H9 (cell line): ENCODE data around the gene LMX1B. TPM values are rescaled to one million over a fixed set of nuclear protein-coding genes. Genes with fewer than 3 reads are reported as not detected.

ENCODE experiments used
- DNase-seq: peaks from one replicate; pipeline ENCODE4 v3.0.0-alpha.2; 2017
- H2AFZ ChIP-seq: one replicate; pipeline ENCODE4 v1.6.1; 2013; ENCODE audit warnings: mild to moderate bottlenecking, low read length, control low read depth, moderate library complexity
- H2AK5ac ChIP-seq: 2 replicates; pipeline ENCODE4 v1.6.1; 2013; ENCODE audit warnings: low read length, control low read depth, mixed read lengths; ENCODE audit not compliant: insufficient read length
- H2BK120ac ChIP-seq: one replicate; pipeline ENCODE4 v1.6.1; 2013; ENCODE audit warnings: low read depth, mild to moderate bottlenecking, low read length, control low read depth, inconsistent platforms; ENCODE audit not compliant: poor library complexity, severe bottlenecking
- H2BK12ac ChIP-seq: 2 replicates; pipeline ENCODE4 v1.6.1; 2013; ENCODE audit warnings: low read length, control low read depth, mixed read lengths, low read depth; ENCODE audit not compliant: insufficient read length
- H2BK15ac ChIP-seq: 2 replicates; pipeline ENCODE4 v1.6.1; 2013; ENCODE audit warnings: low read depth, low read length, control low read depth
- H2BK20ac ChIP-seq: one replicate; pipeline ENCODE4 v1.6.1; 2013; ENCODE audit warnings: low read depth, mild to moderate bottlenecking, low read length, control low read depth, inconsistent platforms; ENCODE audit not compliant: poor library complexity, severe bottlenecking
- H2BK5ac ChIP-seq: 2 replicates; pipeline ENCODE4 v1.6.1; 2013; ENCODE audit warnings: low read length, control low read depth, mixed read lengths; ENCODE audit not compliant: insufficient read length
- H3K14ac ChIP-seq: 2 replicates; pipeline ENCODE4 v1.6.1; 2013; ENCODE audit warnings: low read length, control low read depth; ENCODE audit not compliant: insufficient read depth
- H3K18ac ChIP-seq: 2 replicates; pipeline ENCODE4 v1.6.1; 2013; ENCODE audit warnings: low read depth, mild to moderate bottlenecking, mixed read lengths, low read length, control low read depth; ENCODE audit not compliant: insufficient read length
- H3K23ac ChIP-seq: 2 replicates; pipeline ENCODE4 v1.6.1; 2013; ENCODE audit warnings: low read length, control low read depth, mixed read lengths, low read depth; ENCODE audit not compliant: insufficient read length
- H3K23me2 ChIP-seq: 2 replicates; pipeline ENCODE4 v1.6.1; 2013; ENCODE audit warnings: low read depth, mild to moderate bottlenecking, mixed read lengths, low read length, control low read depth; ENCODE audit not compliant: insufficient read length, poor library complexity, severe bottlenecking
- H3K27ac ChIP-seq: 2 replicates; pipeline ENCODE4 v1.5.1; 2013; ENCODE audit warnings: low read length, control low read depth, mixed read lengths, low read depth; ENCODE audit not compliant: insufficient read length
- H3K27me3 ChIP-seq: 2 replicates; pipeline ENCODE4 v1.6.1; 2013; ENCODE audit warnings: low read length, control low read depth, inconsistent platforms; ENCODE audit not compliant: insufficient read depth
- H3K4ac ChIP-seq: 2 replicates; pipeline ENCODE4 v1.6.1; 2013; ENCODE audit warnings: low read depth, mild to moderate bottlenecking, control low read depth, inconsistent platforms, low read length, moderate library complexity
- H3K4me1 ChIP-seq: 2 replicates; pipeline ENCODE4 v1.6.1; 2013; ENCODE audit warnings: low read length, control low read depth, inconsistent platforms; ENCODE audit not compliant: insufficient read depth
- H3K4me2 ChIP-seq: 2 replicates; pipeline ENCODE4 v1.6.1; 2013; ENCODE audit warnings: low read length, control low read depth, mixed read lengths; ENCODE audit not compliant: insufficient read length, insufficient read depth
- H3K56ac ChIP-seq: 2 replicates; pipeline ENCODE4 v1.6.1; 2013; ENCODE audit warnings: low read depth, mild to moderate bottlenecking, mixed read lengths, low read length, control low read depth; ENCODE audit not compliant: insufficient read length
- H3K79me1 ChIP-seq: 2 replicates; pipeline ENCODE4 v1.6.1; 2013; ENCODE audit warnings: low read depth, mild to moderate bottlenecking, moderate library complexity, low read length, control low read depth, inconsistent platforms; ENCODE audit not compliant: insufficient read depth, poor library complexity, severe bottlenecking
- H3K79me2 ChIP-seq: 2 replicates; pipeline ENCODE4 v1.6.1; 2013; ENCODE audit warnings: low read length, control low read depth, inconsistent platforms; ENCODE audit not compliant: insufficient read depth
- H3K9ac ChIP-seq: 2 replicates; pipeline ENCODE4 v1.6.1; 2013; ENCODE audit warnings: low read length, control low read depth, mixed read lengths; ENCODE audit not compliant: insufficient read length; ENCODE audit errors: extremely low read depth
- H3K9me3 ChIP-seq: one replicate; pipeline ENCODE4 v1.6.1; 2013; ENCODE audit warnings: low read depth, low read length, inconsistent platforms; ENCODE audit not compliant: control insufficient read depth
- H3T11ph ChIP-seq: one replicate; pipeline ENCODE4 v1.6.1; 2013; ENCODE audit warnings: mild to moderate bottlenecking, low read length, control low read depth, inconsistent platforms
- H4K20me1 ChIP-seq: one replicate; pipeline ENCODE4 v1.6.1; 2013; ENCODE audit not compliant: control insufficient read depth, insufficient read length, insufficient read depth
- H4K5ac ChIP-seq: 2 replicates; pipeline ENCODE4 v1.6.1; 2013; ENCODE audit warnings: low read depth, mild to moderate bottlenecking, mixed read lengths, low read length, control low read depth; ENCODE audit not compliant: insufficient read length
- H4K8ac ChIP-seq: replicated peaks from 2 replicates; pipeline ENCODE4 v1.6.1; 2013; ENCODE audit warnings: low read length, control low read depth, mixed read lengths, low read depth; ENCODE audit not compliant: insufficient read length
- H4K91ac ChIP-seq: 2 replicates; pipeline ENCODE4 v1.6.1; 2013; ENCODE audit warnings: low read depth, mild to moderate bottlenecking, moderate library complexity, mixed read lengths, low read length, control low read depth; ENCODE audit not compliant: insufficient read length
- H3K27ac Mint-ChIP-seq, 3 experiments: 2 replicates in 2 of 3; 3 replicates in 1 of 3; pipeline ENCODE4 v1.8.0; 2020 to 2021; ENCODE audit warnings: mixed read lengths in 3 of 3, mild to moderate bottlenecking in 1 of 3, moderate library complexity in 1 of 3
- H3K27me3 Mint-ChIP-seq: 2 replicates; pipeline ENCODE4 v1.8.0; 2021; ENCODE audit warnings: low read depth, mild to moderate bottlenecking, moderate library complexity, mixed read lengths
- H3K36me3 Mint-ChIP-seq, 3 experiments: 2 replicates in 2 of 3; 3 replicates in 1 of 3; pipeline ENCODE4 v1.8.0; 2020 to 2021; ENCODE audit warnings: low read depth in 3 of 3, mixed read lengths in 3 of 3; ENCODE audit not compliant: insufficient read depth in 1 of 3
- H3K4me1 Mint-ChIP-seq, 2 experiments: 2 replicates each; pipeline ENCODE4 v1.8.0; 2020; ENCODE audit warnings: mixed read lengths in 2 of 2
- H3K4me3 Mint-ChIP-seq, 2 experiments: 2 replicates in 1 of 2; 3 replicates in 1 of 2; pipeline ENCODE4 v1.8.0; 2020 to 2021; ENCODE audit warnings: mild to moderate bottlenecking in 2 of 2, mixed read lengths in 2 of 2, moderate library complexity in 1 of 2
- H3K9me3 Mint-ChIP-seq, 2 experiments: 2 replicates in 1 of 2; 3 replicates in 1 of 2; pipeline ENCODE4 v1.8.0; 2020; ENCODE audit warnings: mild to moderate bottlenecking in 2 of 2, mixed read lengths in 2 of 2, moderate library complexity in 1 of 2
- whole genome bisulfite sequencing: extraction: QIAGEN DNeasy Blood & Tissue Kit; methylation state at CpG from one replicate; pipeline ENCODE4 v1.1.7; 2013; ENCODE audit warnings: missing lambda C conversion rate, low lambda C conversion rate, mixed read lengths; ENCODE audit not compliant: insufficient read length; ENCODE audit errors: extremely low coverage; 5-methylcytosine and 5-hydroxymethylcytosine counted together
- total RNA-seq: library from RNA; stranded (reverse); gene quantifications from 2 replicates; pipeline ENCODE4 v1.2.1, GENCODE V29; 2021
- TF ChIP-seq, protein P1 (sequence below): fragments of 200-600 bp; sonication (generic); conservative IDR thresholded peaks from 3 replicates; pipeline ENCODE4 v1.8.0; 2021; ENCODE audit warnings: antibody characterized with exemption, mild to moderate bottlenecking

LMX1B gene
- total RNA-seq, 1 experiment from 2014 or later: 0.85 TPM

DNA sequence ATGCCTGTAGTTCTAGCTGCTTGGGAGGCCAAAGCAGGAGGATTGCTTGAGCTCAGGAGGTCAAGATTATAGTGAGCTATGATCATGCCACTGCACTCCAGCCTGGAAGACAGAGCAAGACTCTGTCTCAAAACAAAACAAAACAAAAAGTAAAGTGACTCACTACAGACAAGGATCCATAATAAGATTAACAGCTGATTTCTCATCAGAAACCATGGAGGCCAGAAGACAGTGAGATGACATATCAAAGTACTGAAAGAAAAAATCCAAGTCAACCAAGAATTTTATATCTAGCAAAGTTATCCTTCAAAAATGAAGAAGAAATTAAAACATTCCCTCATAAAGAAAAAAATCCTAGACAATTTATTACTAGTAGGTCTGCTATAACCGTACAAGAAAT, 121.8 kb downstream of the LMX1B start:
- Histone ChIP-seq H3K27ac (no peak overlapping the region), H3K23me2 (no peaks in the 10 kb centered on the region), H2AK5ac (no peak overlapping the region), H4K8ac (no peak overlapping the region), H3K4ac (no peak overlapping the region), H2BK12ac (no peak overlapping the region), H3K18ac (no peak overlapping the region), H3T11ph (no peak overlapping the region), H4K20me1 (no peaks in the 10 kb centered on the region), H3K56ac (no peak overlapping the region), H2BK20ac (no peak overlapping the region), H3K4me1 (no peaks in the 10 kb centered on the region), H3K4me2 (no peak overlapping the region), H3K79me2 (no peaks in the 10 kb centered on the region), H3K9me3 (peaks cover 5% of the 10 kb centered on the region), H4K91ac (no peak overlapping the region), H2BK120ac (no peak overlapping the region), H2AFZ (no peak overlapping the region), H2BK5ac (no peak overlapping the region), H3K23ac (no peak overlapping the region), H3K14ac (no peak overlapping the region), H4K5ac (no peak overlapping the region), H3K79me1 (no peaks in the 10 kb centered on the region), H2BK15ac (no peak overlapping the region), H3K9ac (no peak overlapping the region), H3K27me3 (no peaks in the 10 kb centered on the region)
- no CpG with 5 or more reads among the region's 1 CpG for whole genome bisulfite sequencing
- no peak overlapping the region for H3K27ac Mint-ChIP-seq
- DNase-seq: no peak
- H3K9me3 Mint-ChIP-seq: peaks cover 25% of the 10 kb centered on the region in 2 experiments
- no peak overlapping the region for H3K4me3 Mint-ChIP-seq
- TF ChIP-seq, protein P1, sequence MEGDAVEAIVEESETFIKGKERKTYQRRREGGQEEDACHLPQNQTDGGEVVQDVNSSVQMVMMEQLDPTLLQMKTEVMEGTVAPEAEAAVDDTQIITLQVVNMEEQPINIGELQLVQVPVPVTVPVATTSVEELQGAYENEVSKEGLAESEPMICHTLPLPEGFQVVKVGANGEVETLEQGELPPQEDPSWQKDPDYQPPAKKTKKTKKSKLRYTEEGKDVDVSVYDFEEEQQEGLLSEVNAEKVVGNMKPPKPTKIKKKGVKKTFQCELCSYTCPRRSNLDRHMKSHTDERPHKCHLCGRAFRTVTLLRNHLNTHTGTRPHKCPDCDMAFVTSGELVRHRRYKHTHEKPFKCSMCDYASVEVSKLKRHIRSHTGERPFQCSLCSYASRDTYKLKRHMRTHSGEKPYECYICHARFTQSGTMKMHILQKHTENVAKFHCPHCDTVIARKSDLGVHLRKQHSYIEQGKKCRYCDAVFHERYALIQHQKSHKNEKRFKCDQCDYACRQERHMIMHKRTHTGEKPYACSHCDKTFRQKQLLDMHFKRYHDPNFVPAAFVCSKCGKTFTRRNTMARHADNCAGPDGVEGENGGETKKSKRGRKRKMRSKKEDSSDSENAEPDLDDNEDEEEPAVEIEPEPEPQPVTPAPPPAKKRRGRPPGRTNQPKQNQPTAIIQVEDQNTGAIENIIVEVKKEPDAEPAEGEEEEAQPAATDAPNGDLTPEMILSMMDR: no peak
- H3K36me3 Mint-ChIP-seq: peaks cover 0 to 15% (median 0%) of the 10 kb centered on the region in 3 experiments; a peak in 3 of 7 replicates
- peaks cover 44% of the 10 kb centered on the region for H3K27me3 Mint-ChIP-seq
- H3K4me1 Mint-ChIP-seq: no peaks in the 10 kb centered on the region
